ENCODE measurements around the gene CAMK1G. TPM values are rescaled to one million over a fixed set of nuclear protein-coding genes. Genes with fewer than 3 reads are reported as not detected.

Gene CAMK1G
- total RNA-seq, 1 experiment from 2014 or later, result not detected

Small RNA genes within 50 kb of the gene (microRNA-seq; reads per million reads assigned to microRNA genes)
- gene MIR4260 (ENCODE audit: borderline number of aligned reads), result not detected

Other genes starting within 250 kb of the CAMK1G start
- 70.2 TPM for gene LAMB3, start 68.7 kb downstream of the CAMK1G start, total RNA-seq (2021; ENCODE audit: unreplicated experiment)
- gene G0S2, start 91.7 kb downstream of the CAMK1G start, total RNA-seq (2021; ENCODE audit: unreplicated experiment), result not detected
- gene HSD11B1, start 121.1 kb downstream of the CAMK1G start, total RNA-seq (2021; ENCODE audit: unreplicated experiment), result 0.27 TPM
- 0.34 TPM for gene TRAF3IP3, start 172.3 kb downstream of the CAMK1G start, total RNA-seq (2021; ENCODE audit: unreplicated experiment)
- 5.6 TPM for gene C1orf74, start 200.8 kb downstream of the CAMK1G start, total RNA-seq (2021; ENCODE audit: unreplicated experiment)
- 35.2 TPM for gene IRF6, start 222.4 kb downstream of the CAMK1G start, total RNA-seq (2021; ENCODE audit: unreplicated experiment)
- gene UTP25, start 244.3 kb downstream of the CAMK1G start, total RNA-seq (2021; ENCODE audit: unreplicated experiment), result 12.7 TPM